ENCODE data around the gene ACVR2A.
A peak's percentile ranks its signal among the peaks of the same experiment; 100 is the strongest.

DNA sequence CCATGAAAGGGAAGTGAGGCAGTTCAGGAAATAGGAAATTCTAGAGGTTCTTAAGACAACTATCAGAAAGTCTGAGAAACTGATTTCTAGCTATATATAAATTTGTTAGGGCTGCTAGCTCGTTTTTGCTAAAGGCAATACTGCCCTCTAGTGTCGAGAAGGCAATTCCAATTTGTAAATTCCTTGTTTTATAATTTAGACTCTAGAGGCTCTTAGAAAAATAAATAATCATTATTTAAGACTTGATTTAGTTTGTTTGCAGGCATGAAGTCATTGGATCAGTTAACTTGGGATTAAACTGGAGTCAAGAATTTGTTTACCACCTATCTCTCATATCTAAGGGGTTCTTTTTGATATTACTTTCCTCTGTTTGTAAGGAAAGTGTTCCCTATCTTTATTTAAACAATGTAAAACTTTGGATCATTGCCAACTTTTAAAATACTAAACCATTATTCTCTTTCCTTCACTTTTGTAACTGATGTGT is 66.2 kb downstream of the ACVR2A start:
- TF ChIP-seq, protein P1, sequence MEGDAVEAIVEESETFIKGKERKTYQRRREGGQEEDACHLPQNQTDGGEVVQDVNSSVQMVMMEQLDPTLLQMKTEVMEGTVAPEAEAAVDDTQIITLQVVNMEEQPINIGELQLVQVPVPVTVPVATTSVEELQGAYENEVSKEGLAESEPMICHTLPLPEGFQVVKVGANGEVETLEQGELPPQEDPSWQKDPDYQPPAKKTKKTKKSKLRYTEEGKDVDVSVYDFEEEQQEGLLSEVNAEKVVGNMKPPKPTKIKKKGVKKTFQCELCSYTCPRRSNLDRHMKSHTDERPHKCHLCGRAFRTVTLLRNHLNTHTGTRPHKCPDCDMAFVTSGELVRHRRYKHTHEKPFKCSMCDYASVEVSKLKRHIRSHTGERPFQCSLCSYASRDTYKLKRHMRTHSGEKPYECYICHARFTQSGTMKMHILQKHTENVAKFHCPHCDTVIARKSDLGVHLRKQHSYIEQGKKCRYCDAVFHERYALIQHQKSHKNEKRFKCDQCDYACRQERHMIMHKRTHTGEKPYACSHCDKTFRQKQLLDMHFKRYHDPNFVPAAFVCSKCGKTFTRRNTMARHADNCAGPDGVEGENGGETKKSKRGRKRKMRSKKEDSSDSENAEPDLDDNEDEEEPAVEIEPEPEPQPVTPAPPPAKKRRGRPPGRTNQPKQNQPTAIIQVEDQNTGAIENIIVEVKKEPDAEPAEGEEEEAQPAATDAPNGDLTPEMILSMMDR (IDR thresholded peaks at IDR 0.05 in 2 of 3, conservative IDR thresholded peaks at IDR 0.05 in 1 of 3; ENCODE audit: borderline replicate concordance in 1 of 3, insufficient read depth in 1 of 3, low read depth in 2 of 3, low read length in 2 of 3), result peak; percentile 47 to 72 (median 64); a peak in 5 of 6 replicates
- TF ChIP-seq, protein P2, sequence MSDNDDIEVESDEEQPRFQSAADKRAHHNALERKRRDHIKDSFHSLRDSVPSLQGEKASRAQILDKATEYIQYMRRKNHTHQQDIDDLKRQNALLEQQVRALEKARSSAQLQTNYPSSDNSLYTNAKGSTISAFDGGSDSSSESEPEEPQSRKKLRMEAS (IDR thresholded peaks at IDR 0.05), result no peak
- TF ChIP-seq POLR2AphosphoS5 (IDR thresholded peaks at IDR 0.05; ENCODE audit: low read depth, low read length) (no peak), EZH2 (IDR thresholded peaks at IDR 0.05) (no peak)
